CD14-positive monocyte (primary cell): ENCODE data around the gene PSMB7. TPM values are rescaled to one million over a fixed set of nuclear protein-coding genes. Genes with fewer than 3 reads are reported as not detected.

Source experiments
- DNase-seq, 3 donors: peaks; one replicate each; pipeline ENCODE4 v3.0.0-alpha.2; 2011 to 2022
- H2AFZ ChIP-seq: 2 replicates; pipeline ENCODE4 v1.6.0; 2012; ENCODE audit warnings: mild to moderate bottlenecking, low read depth, low read length, inconsistent platforms; ENCODE audit not compliant: insufficient read depth, poor library complexity, severe bottlenecking
- H3K27ac ChIP-seq, 2 donors: 1 replicate in 1 of 2; 2 replicates in 1 of 2; pipeline ENCODE4 v1.5.1; 2012 to 2013; ENCODE audit warnings: low read length in 2 of 2, control low read depth in 1 of 2, inconsistent platforms in 1 of 2, low read depth in 1 of 2, mild to moderate bottlenecking in 1 of 2
- H3K27me3 ChIP-seq, 2 donors: one replicate each; pipeline versions ENCODE4 v1.6.0 to v1.6.1; 2011 to 2013; ENCODE audit warnings: low read length in 2 of 2; ENCODE audit not compliant: control insufficient read depth in 2 of 2, insufficient read depth in 2 of 2
- H3K36me3 ChIP-seq, 2 donors: replicated peaks in 1 of 2; 1 replicate in 1 of 2; 2 replicates in 1 of 2; pipeline versions ENCODE4 v1.5.1 to v1.6.1; 2012 to 2013; ENCODE audit warnings: low read length in 2 of 2, control low read depth in 1 of 2, inconsistent platforms in 1 of 2, mild to moderate bottlenecking in 1 of 2; ENCODE audit not compliant: insufficient read depth in 2 of 2, control insufficient read depth in 1 of 2
- H3K4me1 ChIP-seq, 2 donors: 1 replicate in 1 of 2; 2 replicates in 1 of 2; pipeline versions ENCODE4 v1.5.1 to v1.6.1; 2012 to 2013; ENCODE audit warnings: low read length in 2 of 2, control low read depth in 1 of 2, inconsistent platforms in 1 of 2, mild to moderate bottlenecking in 1 of 2, moderate library complexity in 1 of 2; ENCODE audit not compliant: insufficient read depth in 2 of 2, control insufficient read depth in 1 of 2
- H3K4me2 ChIP-seq: replicated peaks from 2 replicates; pipeline ENCODE3; 2012; ENCODE audit warnings: low read length, moderate library complexity, mild to moderate bottlenecking; ENCODE audit not compliant: poor library complexity, severe bottlenecking; ENCODE audit errors: extremely low read depth
- H3K4me3 ChIP-seq, 3 experiments: fragments of 200-600 bp in 1 of 3; sonication (generic) in 1 of 3; replicated peaks in 1 of 3; 1 replicate in 2 of 3; 2 replicates in 1 of 3; pipeline ENCODE4 v1.5.1; 2011 to 2013; ENCODE audit warnings: low read length in 3 of 3, mild to moderate bottlenecking in 3 of 3, control low read depth in 2 of 3, low read depth in 2 of 3, inconsistent platforms in 1 of 3, moderate library complexity in 1 of 3
- H3K79me2 ChIP-seq: 2 replicates; pipeline ENCODE4 v1.6.0; 2012; ENCODE audit warnings: mild to moderate bottlenecking, control low read depth, inconsistent platforms, low read length, moderate library complexity; ENCODE audit not compliant: insufficient read depth
- H3K9ac ChIP-seq: 2 replicates; pipeline ENCODE4 v1.6.0; 2017; ENCODE audit warnings: low read length, mild to moderate bottlenecking; ENCODE audit not compliant: insufficient read depth, poor library complexity, severe bottlenecking
- H3K9me3 ChIP-seq, 2 donors: replicated peaks in 1 of 2; 1 replicate in 1 of 2; 2 replicates in 1 of 2; pipeline versions ENCODE4 v1.5.1 to v1.6.1; 2012 to 2013; ENCODE audit warnings: low read length in 2 of 2, control low read depth in 1 of 2; ENCODE audit not compliant: control insufficient read depth in 1 of 2, insufficient read depth in 1 of 2
- H4K20me1 ChIP-seq: 2 replicates; pipeline ENCODE4 v1.6.0; 2012; ENCODE audit warnings: mild to moderate bottlenecking, low read length, control low read depth, moderate library complexity; ENCODE audit not compliant: insufficient read depth
- H3K27ac Mint-ChIP-seq, 7 donors: one replicate each; pipeline ENCODE4 v1.8.0; 2020; ENCODE audit warnings: mild to moderate bottlenecking in 7 of 7, mixed read lengths in 7 of 7, moderate library complexity in 6 of 7, inconsistent platforms in 2 of 7
- H3K27me3 Mint-ChIP-seq, 3 donors: one replicate each; pipeline ENCODE4 v1.8.0; 2021 to 2022; ENCODE audit warnings: low read depth in 3 of 3, mild to moderate bottlenecking in 3 of 3, mixed read lengths in 3 of 3, moderate library complexity in 3 of 3, inconsistent platforms in 1 of 3
- H3K36me3 Mint-ChIP-seq, 2 donors: one replicate each; pipeline ENCODE4 v1.8.0; 2020; ENCODE audit warnings: mixed read lengths in 2 of 2, inconsistent platforms in 1 of 2, mild to moderate bottlenecking in 1 of 2
- H3K4me1 Mint-ChIP-seq: one replicate; pipeline ENCODE4 v1.8.0; 2020; ENCODE audit warnings: mild to moderate bottlenecking, mixed read lengths
- H3K4me3 Mint-ChIP-seq, 2 donors: one replicate each; pipeline ENCODE4 v1.8.0; 2020; ENCODE audit warnings: mild to moderate bottlenecking in 2 of 2, mixed read lengths in 2 of 2, moderate library complexity in 1 of 2
- H3K9me3 Mint-ChIP-seq, 7 donors: one replicate each; pipeline ENCODE4 v1.8.0; 2020 to 2022; ENCODE audit warnings: mixed read lengths in 7 of 7, mild to moderate bottlenecking in 6 of 7, moderate library complexity in 6 of 7, inconsistent platforms in 2 of 7
- WGBS: methylation state at CpG from one replicate; pipeline ENCODE4 v1.1.5; 2013; ENCODE audit warnings: missing lambda C conversion rate; ENCODE audit not compliant: insufficient coverage; 5-methylcytosine and 5-hydroxymethylcytosine counted together
- intact Hi-C, 2 donors: fragments of 100-400 bp; cut with micrococcal nuclease; formaldehyde crosslinking; loops; one replicate each; pipeline versions ENCODE4 v1.15.0 to v1.15.1; 2023
- polyA plus RNA-seq, 3 donors: library from polyadenylated mRNA; depleted of rRNA in 1 of 3; unstranded in 2 of 3; stranded (reverse) in 1 of 3; fragments of 300-500 nt in 2 of 3; fragments of >200 nt in 1 of 3; fragmentation: Illumina TruSeq in 2 of 3; gene quantifications; 1 replicate in 2 of 3; 2 replicates in 1 of 3; pipeline ENCODE4 v1.2.3, GENCODE V29; 2012 to 2021
- TF ChIP-seq, protein P1 (sequence below): fragments of 200-600 bp; IDR thresholded peaks from one replicate; pipeline ENCODE4 v1.8.0; 2022; ENCODE audit warnings: antibody characterized with exemption, mild to moderate bottlenecking

Gene PSMB7
- polyA plus RNA-seq, 3 donors: 129 to 194 (median 191) TPM

DNA sequence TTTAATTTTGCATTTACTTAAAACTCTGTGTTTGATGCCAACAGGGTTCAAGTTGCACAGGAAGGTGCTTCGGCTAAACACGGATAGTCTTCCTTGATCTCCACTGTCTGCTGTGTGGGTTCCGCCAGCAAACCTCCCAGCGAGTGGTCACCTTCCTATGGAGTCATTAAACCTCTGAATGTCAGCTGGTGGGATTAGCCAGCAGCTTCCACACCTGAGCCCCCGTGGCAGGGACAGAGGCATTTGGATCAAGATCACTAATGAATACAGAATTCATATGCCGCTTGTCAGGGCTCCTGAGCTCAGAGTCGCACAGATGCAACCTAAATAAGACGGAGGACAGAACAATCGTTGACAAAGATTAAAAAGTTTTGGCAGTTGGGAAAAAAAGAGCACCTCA is 39.5 kb downstream of the PSMB7 start:
- intact Hi-C loops: no loop called here
- peaks cover 5 to 46% of the 10 kb centered on the region in 2 donors for H3K36me3 ChIP-seq
- Mint-ChIP-seq H3K9me3 (peaks cover 0 to 2% (median 0%) of the 10 kb centered on the region in 7 donors), H3K27me3 (no peaks in the 10 kb centered on the region), H3K4me3 (no peak overlapping the region), H3K4me1 (peaks cover 56% of the 10 kb centered on the region), H3K27ac (peak overlapping the region in 1 of 7 donors; percentile 36), H3K36me3 (peaks cover 34 to 41% of the 10 kb centered on the region in 2 donors)
- H3K79me2 ChIP-seq: peaks cover 93% of the 10 kb centered on the region
- no peak overlapping the region for H3K4me3 ChIP-seq
- H3K27me3 ChIP-seq: no peaks in the 10 kb centered on the region
- peaks cover 27 to 36% of the 10 kb centered on the region in 2 donors for H3K4me1 ChIP-seq
- peaks cover 56% of the 10 kb centered on the region for H4K20me1 ChIP-seq
- no peak overlapping the region for H3K27ac ChIP-seq
- H3K4me2 ChIP-seq: no peak overlapping the region
- H3K9me3 ChIP-seq: no peaks in the 10 kb centered on the region
- TF ChIP-seq, protein P1, sequence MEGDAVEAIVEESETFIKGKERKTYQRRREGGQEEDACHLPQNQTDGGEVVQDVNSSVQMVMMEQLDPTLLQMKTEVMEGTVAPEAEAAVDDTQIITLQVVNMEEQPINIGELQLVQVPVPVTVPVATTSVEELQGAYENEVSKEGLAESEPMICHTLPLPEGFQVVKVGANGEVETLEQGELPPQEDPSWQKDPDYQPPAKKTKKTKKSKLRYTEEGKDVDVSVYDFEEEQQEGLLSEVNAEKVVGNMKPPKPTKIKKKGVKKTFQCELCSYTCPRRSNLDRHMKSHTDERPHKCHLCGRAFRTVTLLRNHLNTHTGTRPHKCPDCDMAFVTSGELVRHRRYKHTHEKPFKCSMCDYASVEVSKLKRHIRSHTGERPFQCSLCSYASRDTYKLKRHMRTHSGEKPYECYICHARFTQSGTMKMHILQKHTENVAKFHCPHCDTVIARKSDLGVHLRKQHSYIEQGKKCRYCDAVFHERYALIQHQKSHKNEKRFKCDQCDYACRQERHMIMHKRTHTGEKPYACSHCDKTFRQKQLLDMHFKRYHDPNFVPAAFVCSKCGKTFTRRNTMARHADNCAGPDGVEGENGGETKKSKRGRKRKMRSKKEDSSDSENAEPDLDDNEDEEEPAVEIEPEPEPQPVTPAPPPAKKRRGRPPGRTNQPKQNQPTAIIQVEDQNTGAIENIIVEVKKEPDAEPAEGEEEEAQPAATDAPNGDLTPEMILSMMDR: no peak
- 94% methylated on average over 6 of the region's 9 CpGs for WGBS
- no peak for DNase-seq
- no peak overlapping the region for H3K9ac ChIP-seq
- H2AFZ ChIP-seq: no peak overlapping the region

DNA sequence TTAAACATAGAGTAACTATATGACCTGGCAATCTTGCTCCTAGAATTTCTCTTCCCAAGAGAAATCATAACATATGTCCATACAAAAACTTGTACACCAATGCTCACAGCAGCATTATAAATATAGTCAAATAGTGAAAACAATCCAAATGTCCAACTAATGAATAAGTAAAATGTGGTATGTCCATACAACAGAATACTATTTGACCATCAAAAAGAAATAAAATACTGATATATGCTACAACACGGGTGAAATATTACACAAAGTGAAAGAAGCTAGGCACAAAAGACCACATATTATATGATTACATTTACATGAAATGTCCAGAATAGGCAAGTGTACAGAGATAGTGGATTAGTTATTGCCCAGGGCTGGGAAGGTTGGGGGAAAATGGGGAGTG is 41.4 kb downstream of the PSMB7 start:
- peaks cover 59% of the 10 kb centered on the region for H4K20me1 ChIP-seq
- peaks cover 5 to 34% of the 10 kb centered on the region in 2 donors for H3K36me3 ChIP-seq
- peaks cover 94% of the 10 kb centered on the region for H3K79me2 ChIP-seq
- peaks cover 0 to 2% (median 0%) of the 10 kb centered on the region in 7 donors for H3K9me3 Mint-ChIP-seq
- H3K27ac Mint-ChIP-seq: no peak overlapping the region
- H3K27me3 Mint-ChIP-seq: no peaks in the 10 kb centered on the region
- no CpG with 5 or more reads among the region's 1 CpG for WGBS
- H3K4me3 Mint-ChIP-seq: no peak overlapping the region
- no peak overlapping the region for H3K27ac ChIP-seq
- intact Hi-C loops: no loop called here
- no peak overlapping the region for H3K9ac ChIP-seq
- no peaks in the 10 kb centered on the region for H3K27me3 ChIP-seq
- no peak overlapping the region for H2AFZ ChIP-seq
- no peak for DNase-seq
- peaks cover 58% of the 10 kb centered on the region for H3K4me1 Mint-ChIP-seq
- peaks cover 27 to 31% of the 10 kb centered on the region in 2 donors for H3K36me3 Mint-ChIP-seq
- TF ChIP-seq, protein P1: no peak
- no peak overlapping the region for H3K4me3 ChIP-seq
- no peak overlapping the region for H3K4me2 ChIP-seq
- H3K4me1 ChIP-seq: peaks cover 20 to 33% of the 10 kb centered on the region in 2 donors
- H3K9me3 ChIP-seq: no peaks in the 10 kb centered on the region
